ENCODE results near the gene KLHL7.
"Not testable (repeated sequence)": the region's sequence is repeated elsewhere in the genome, so short reads cannot be mapped to it uniquely, and the experiment has no call there.

KLHL7 gene

GRCh38 chr7:23218196-23218595 is 112.6 kb downstream of the KLHL7 start:
- DNase-seq (ENCODE audit: low spot score) = no peak

GRCh38 chr7:23220690-23221305 is 115.2 kb downstream of the KLHL7 start:
- no peak for DNase-seq (ENCODE audit: low spot score)

GRCh38 chr7:23222439-23223030 is 117.0 kb downstream of the KLHL7 start:
- no peak for DNase-seq (ENCODE audit: low spot score)

- not testable (repeated sequence) for DNase-seq (ENCODE audit: low spot score)
Measured at GRCh38 chr7:23224364-23224763, 118.8 kb downstream of the KLHL7 start.

GRCh38 chr7:23226844-23227450 is 121.4 kb downstream of the KLHL7 start:
- DNase-seq (ENCODE audit: low spot score) = no peak

Data from cerebellar cortex (tissue), 1 donor.